MG63 (cell line): ENCODE results near the gene DOHH. TPM values are rescaled to one million over a fixed set of nuclear protein-coding genes. Genes with fewer than 3 reads are reported as not detected.
"Not testable (repeated sequence)": the region's sequence is repeated elsewhere in the genome, so short reads cannot be mapped to it uniquely, and the experiment has no call there.

ENCODE experiments used
- DNase-seq: peaks from one replicate; pipeline ENCODE4 v3.0.0-alpha.2; 2020
- H3K27me3 ChIP-seq: fragments of 250-450 bp; sonication (Bioruptor Pico); 2 replicates; pipeline ENCODE4 v1.5.1; 2020; ENCODE audit warnings: mild to moderate bottlenecking, moderate library complexity
- H3K36me3 ChIP-seq: fragments of 250-450 bp; sonication (Bioruptor Pico); 2 replicates; pipeline ENCODE4 v1.5.1; 2020; ENCODE audit warnings: mild to moderate bottlenecking, moderate library complexity
- H3K4me3 ChIP-seq: fragments of 250-450 bp; sonication (Bioruptor Pico); 2 replicates; pipeline ENCODE4 v1.5.1; 2020; ENCODE audit warnings: mild to moderate bottlenecking, moderate library complexity
- H3K9me3 ChIP-seq: fragments of 250-450 bp; sonication (Bioruptor Pico); 2 replicates; pipeline ENCODE4 v1.5.1; 2020; ENCODE audit warnings: mild to moderate bottlenecking, moderate library complexity
- total RNA-seq: library from RNA; depleted of rRNA; stranded (reverse); fragments of >200 nt; shearing (Covaris generic); gene quantifications from 2 replicates; pipeline ENCODE4 v1.2.3, GENCODE V29; 2014; ENCODE audit warnings: low replicate concordance; rRNA removed

The DOHH gene
- total RNA-seq, 1 experiment from 2014 or later = 34.5 TPM

DNA sequence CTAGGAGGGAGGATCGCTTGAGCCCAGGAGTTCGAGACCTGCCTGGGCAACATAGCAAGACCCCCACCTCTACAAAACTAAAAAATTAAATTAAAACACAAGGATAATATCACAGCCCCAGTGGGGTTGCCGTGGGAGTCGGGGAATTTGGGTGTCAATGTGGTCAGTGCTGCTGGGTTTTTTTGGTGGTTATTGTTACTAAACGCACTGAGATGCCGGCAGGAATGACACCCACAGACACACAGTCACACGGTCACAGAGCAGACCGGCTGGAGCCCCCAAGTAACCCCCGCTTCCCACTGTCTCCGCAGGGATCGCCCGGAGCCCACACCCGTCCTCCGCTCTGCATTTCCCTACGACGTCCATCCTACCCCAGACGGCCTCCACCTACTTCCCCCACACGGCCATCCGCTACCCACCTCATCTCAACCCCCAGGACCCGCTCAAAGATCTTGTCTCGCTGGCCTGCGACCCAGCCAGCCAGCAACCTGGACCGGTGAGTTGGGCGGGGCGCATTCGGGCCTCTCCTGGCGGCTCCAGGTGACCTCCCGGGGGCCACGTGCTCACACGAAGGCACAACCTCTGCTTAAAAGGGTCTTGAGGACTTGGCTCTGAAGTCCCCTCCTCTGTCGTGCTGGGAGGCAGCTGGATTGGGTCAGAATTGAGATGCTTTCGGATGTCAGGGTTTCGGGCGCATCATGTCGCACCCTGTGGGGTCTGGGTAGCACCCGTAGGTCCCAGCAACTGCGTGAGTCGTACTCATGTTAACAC, 48.1 kb downstream of the DOHH start:
- Histone ChIP-seq H3K27me3 (no peaks in the 10 kb centered on the region), H3K9me3 (no peaks in the 10 kb centered on the region), H3K4me3 (no peak overlapping the region), H3K36me3 (peaks cover 26% of the 10 kb centered on the region)
- no peak for DNase-seq

DNA sequence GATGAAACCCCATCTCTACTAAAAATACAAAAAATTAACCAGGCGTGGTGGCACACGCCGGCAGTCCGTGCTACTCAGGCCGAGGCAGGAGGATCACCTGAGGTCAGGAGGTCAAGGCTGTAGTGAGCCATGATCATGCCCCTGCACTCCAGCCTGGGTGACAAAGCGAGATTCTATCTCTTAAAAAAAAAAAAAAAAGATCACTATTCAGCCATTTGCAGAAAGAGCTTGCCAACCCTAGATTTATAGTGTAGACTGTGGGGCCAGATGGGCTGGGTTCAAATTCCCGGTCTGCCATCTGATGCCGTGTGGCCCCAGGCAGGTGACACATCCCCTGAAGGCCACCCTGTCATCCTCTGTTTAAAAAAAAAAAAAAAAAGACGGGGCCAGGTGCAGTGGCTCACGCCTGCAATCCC, 49.0 kb downstream of the DOHH start:
- H3K36me3 ChIP-seq = peaks cover 29% of the 10 kb centered on the region
- no peaks in the 10 kb centered on the region for H3K27me3 ChIP-seq
- DNase-seq = no peak
- no peaks in the 10 kb centered on the region for H3K9me3 ChIP-seq
- no peak overlapping the region for H3K4me3 ChIP-seq

DNA sequence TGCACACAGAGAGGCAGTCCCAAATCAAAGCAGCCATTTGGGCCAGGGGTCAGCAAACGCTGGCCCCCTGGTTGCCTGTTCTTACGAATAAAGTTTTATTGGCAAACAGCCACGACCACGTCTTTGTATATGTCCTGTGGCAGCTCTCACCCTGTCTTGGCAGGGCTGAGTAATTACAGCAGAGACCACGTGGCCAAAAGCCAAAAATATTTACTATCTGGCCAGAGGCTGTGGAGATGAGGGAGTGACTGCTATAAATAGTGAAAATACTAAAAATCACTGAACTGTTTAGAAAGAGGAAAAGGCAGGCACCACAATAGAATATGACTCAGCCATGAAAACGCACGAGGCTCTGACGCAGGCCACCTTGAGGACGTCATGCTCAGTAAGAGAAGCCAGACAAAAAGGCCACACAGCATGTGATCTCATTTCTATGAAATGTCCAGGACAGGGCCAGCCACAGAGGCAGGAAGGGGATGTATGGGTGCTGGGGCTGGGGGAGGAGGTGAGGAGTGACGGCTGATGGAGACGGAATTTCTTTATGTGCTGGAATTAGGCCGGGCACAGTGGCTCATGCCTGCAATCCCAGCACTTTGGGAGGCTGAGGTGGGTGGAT, 49.6 kb downstream of the DOHH start:
- Histone ChIP-seq H3K36me3 (peaks cover 29% of the 10 kb centered on the region), H3K27me3 (no peaks in the 10 kb centered on the region), H3K4me3 (no peak overlapping the region), H3K9me3 (no peaks in the 10 kb centered on the region)
- peak; percentile 84 for DNase-seq

DNA sequence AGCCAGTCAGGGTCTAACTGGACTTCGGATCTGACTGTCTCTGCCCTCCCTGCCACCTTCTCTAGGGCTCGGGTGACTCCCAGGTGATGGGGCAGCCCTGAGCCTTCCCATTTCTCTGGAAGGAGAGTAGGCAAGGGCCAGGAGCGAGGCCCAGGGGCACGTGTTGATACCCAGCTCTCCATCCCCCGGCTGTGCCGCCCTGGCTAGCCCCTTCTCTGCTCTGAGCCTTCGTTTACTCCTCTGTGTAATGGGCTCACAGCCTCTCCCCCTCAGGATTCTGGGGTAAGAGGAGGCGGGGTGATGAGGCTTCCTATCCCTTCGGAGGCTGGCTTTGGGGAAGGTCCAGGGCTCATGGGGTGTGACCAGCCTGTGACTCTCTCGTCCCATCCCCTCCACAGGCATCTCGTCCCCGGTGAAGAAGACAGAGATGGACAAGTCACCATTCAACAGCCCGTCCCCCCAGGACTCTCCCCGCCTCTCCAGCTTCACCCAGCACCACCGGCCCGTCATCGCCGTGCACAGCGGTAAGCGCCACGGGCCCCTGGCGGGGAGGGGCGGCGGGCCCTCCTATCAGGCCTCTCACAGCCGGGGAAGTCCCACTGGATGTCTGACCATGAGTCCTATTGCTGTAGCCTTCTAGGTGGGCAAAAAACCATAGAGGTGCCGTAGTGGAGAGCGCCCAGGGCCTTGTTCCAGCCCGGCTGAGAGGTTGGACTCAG, 51.7 kb downstream of the DOHH start:
- no peaks in the 10 kb centered on the region for H3K9me3 ChIP-seq
- H3K4me3 ChIP-seq = no peak overlapping the region
- DNase-seq = no peak
- peaks cover 23% of the 10 kb centered on the region for H3K36me3 ChIP-seq
- no peaks in the 10 kb centered on the region for H3K27me3 ChIP-seq

DNA sequence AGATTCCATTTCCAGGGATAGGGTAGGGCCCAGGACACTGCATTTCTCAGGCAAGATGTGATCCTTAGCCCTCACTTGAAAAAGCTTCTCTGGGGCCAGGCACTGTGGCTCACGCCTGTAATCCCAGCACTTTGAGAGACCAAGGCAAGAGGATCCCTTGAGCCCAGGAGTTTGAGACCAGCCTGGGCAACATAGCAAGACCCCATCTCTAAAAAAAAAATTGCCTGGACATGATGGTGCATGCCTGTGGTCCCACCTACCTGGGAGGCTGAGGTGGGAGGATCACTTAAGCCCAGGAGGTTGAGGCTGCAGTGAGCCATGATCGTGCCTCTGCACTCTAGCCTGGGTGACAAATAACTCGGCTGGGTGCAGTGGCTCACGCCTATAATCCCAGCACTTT, 53.8 kb downstream of the DOHH start:
- H3K27me3 ChIP-seq, H3K4me3 ChIP-seq, DNase-seq, H3K9me3 ChIP-seq: not testable (repeated sequence)
- H3K36me3 ChIP-seq = peaks cover 10% of the 10 kb centered on the region

DNA sequence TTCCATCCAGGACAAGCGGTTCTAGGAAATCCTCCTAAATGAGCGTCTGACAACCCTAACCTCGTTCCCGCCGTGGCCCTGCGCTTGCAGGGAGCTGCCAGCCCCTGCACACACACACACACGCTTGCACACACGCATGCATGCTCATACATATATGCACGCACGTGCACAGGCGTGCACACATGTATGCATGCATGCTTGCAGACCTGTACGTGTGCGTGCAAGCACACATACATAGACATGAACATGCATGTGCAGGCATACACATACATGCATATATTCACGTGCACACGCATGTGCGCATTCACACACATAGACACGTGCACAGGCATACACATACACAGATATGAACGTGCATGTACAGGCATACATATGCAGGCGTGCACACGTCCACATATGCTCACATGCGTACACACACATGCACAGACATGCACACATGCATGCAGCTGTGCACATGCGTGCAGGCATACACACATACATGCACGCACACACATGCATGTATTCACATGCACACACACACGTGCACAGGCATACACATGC, 55.7 kb downstream of the DOHH start:
- peaks cover 7% of the 10 kb centered on the region for H3K36me3 ChIP-seq
- no peak overlapping the region for H3K4me3 ChIP-seq
- no peaks in the 10 kb centered on the region for H3K27me3 ChIP-seq
- DNase-seq = no peak
- H3K9me3 ChIP-seq = no peaks in the 10 kb centered on the region

DNA sequence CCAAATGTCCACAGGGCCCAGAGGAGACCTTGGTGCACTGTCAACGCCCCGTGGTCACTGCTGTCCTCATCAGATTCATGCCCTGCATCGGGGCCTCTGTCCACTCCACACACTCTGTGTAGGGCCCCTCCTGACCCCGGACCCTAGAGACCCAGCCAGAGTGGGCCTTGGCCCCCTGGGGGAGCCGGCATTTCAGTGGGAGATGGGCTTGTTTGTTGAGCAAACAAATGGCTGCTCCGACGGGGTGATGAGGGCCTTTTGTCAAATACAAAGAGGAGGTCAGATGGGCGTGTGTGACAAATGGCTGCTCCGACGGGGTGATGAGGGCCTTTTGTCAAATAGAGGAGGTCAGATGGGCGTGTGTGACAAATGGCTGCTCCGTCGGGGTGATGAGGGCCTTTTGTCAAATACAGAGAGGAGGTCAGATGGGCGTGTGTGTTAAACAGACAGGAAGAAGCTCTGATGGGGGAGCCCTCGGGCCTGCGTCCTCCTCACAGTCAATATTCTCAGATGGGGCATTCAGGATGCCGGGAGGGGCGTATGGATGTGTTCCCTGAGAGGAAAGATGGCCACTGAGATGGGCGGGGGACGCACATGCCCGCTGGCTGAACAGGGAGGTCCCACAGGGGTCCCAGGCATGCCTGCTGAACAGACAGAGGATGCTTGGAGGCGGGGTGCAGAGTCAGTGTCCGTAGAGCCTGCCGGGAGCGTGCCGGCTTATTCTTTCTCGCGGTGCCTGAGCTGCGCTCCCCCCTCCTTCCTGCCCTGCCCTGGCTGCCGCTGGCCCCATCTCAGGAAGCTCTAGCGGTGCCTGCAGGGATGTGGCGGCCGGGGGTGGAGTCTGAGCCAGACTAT, 56.4 kb downstream of the DOHH start:
- Histone ChIP-seq H3K9me3 (no peaks in the 10 kb centered on the region), H3K36me3 (peaks cover 4% of the 10 kb centered on the region), H3K27me3 (no peaks in the 10 kb centered on the region), H3K4me3 (no peak overlapping the region)
- no peak for DNase-seq

DNA sequence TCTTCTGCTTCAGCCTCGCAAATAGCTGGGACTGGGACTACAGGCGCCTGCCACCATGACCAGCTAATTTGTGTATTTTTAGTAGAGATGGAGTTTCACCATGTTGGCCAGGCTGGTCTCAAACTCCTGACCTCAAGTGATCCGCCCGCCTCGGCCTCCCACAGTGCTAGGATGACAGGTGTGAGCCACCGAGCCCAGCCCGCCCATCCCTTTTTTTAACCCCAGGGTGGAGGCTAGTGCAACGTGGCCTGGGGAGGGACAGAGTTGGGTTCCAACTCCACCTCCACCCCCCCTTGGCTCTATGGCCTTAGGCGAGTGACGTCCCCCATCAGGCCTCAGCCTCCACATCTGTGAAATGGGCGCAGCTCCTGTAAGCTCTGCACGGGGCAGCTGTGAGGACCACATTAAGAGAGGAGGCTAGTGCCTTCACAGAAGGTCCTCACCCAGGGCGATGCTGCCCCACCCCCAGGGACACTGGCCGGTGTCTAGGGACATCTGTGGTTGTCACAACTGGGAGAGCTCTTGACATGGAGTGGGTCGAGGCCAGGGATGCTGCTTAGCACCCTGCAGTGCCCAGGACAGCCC, 57.9 kb downstream of the DOHH start:
- Histone ChIP-seq H3K4me3 (no peak overlapping the region), H3K36me3 (peaks cover 9% of the 10 kb centered on the region), H3K27me3 (no peaks in the 10 kb centered on the region), H3K9me3 (no peaks in the 10 kb centered on the region)
- DNase-seq = no peak

DNA sequence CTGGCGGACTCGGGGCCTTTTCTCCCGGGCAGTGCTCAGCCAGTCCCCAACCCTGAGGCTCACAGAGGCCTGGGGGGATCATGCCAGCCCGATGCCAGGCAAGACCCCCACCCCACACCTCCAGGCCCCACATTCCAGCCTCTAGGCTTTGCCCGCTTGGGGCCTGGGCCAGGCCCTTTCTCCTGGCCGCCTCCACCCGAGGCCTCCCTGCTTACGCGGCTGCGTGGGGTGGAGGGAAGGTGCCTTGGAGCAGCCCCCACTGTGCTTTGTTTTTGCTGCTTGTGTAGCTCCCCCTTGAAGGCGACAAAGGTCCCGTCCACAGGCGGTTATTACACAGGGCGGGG, 58.5 kb downstream of the DOHH start:
- Histone ChIP-seq H3K9me3 (no peaks in the 10 kb centered on the region), H3K27me3 (no peaks in the 10 kb centered on the region), H3K4me3 (no peak overlapping the region), H3K36me3 (peaks cover 9% of the 10 kb centered on the region)
- no peak for DNase-seq

DNA sequence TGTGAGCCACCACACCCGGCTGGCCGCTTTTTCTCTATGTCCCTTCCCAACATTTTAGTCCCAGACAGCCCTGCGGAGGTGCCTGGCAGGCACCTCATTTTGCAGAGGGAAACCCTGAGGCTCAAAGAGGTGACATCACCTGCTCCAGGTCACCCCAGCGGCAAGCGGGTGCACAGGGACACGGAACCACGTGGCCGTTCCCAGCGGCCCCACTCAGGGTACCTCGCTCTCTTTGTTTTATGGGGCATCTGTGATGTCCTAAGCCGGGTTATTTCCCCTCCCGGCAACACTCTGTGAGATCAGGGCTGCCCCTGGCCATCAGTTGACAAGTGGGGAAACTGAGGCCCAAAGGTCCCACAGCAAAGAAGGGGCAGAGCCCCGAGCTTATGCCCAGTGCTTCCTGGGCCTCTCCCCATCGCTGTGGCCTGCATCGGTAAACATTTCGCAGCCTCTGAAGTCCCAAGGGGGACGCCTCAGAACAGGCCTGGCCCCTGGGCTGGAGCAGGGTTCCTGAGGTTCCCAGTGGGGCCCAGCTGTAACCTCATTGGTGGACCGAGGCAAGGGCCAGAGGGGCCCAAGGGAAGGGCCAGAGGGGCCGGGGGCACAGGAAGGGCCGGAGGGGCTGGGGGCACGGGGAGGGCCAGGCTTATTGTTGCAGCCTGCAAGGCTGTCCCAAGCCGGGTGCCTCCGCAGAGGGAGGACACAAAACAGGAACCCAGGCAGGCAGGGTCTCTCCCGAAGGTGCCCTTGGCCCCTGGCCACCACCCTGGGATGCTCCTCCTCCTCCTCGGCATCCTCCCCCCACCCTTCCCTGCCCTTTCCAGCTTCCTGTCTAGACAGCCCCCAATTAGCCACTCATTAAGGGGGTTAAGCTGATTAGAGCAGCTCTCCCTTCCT, 59.1 kb downstream of the DOHH start:
- no peaks in the 10 kb centered on the region for H3K27me3 ChIP-seq
- H3K4me3 ChIP-seq = no peak overlapping the region
- no peaks in the 10 kb centered on the region for H3K9me3 ChIP-seq
- DNase-seq = no peak
- H3K36me3 ChIP-seq = peaks cover 6% of the 10 kb centered on the region

Other genes with a start within 250 kb of the DOHH start
- 1.7 and 14.1 TPM in 2 replicates for gene NFIC, start 134.1 kb downstream of the DOHH start, total RNA-seq
- gene SMIM24, start 20.1 kb downstream of the DOHH start, total RNA-seq = not detected in 2 replicates
- not detected in 2 replicates for gene SMIM44, start 17.2 kb downstream of the DOHH start, total RNA-seq
- 20.8 and 31.1 TPM in 2 replicates for gene FZR1, start 5.6 kb upstream of the DOHH start, total RNA-seq
- not detected in 2 replicates for gene TEKTIP1, start 38.5 kb upstream of the DOHH start, total RNA-seq
- gene MFSD12, start 56.9 kb upstream of the DOHH start, total RNA-seq = 17.6 and 26.4 TPM in 2 replicates
- 42.5 and 43.5 TPM in 2 replicates for gene HMG20B, start 72.3 kb upstream of the DOHH start, total RNA-seq
- gene GIPC3, start 84.8 kb upstream of the DOHH start, total RNA-seq = not detected in 2 replicates
- gene TBXA2R, start 106.2 kb upstream of the DOHH start, total RNA-seq = 1.9 and 2.1 TPM in 2 replicates
- gene CACTIN, start 126.1 kb upstream of the DOHH start, total RNA-seq = 13.1 and 25.3 TPM in 2 replicates
- 2.8 and 5.6 TPM in 2 replicates for gene PIP5K1C, start 199.8 kb upstream of the DOHH start, total RNA-seq
- not detected in 2 replicates for gene TJP3, start 207.7 kb upstream of the DOHH start, total RNA-seq